ENCODE results near the gene GABRR1.
A peak's percentile ranks its signal among the peaks of the same experiment; 100 is the strongest.
"Not testable (repeated sequence)": the region's sequence is repeated elsewhere in the genome, so short reads cannot be mapped to it uniquely, and the experiment has no call there.

The GABRR1 gene

GRCh38 chr6:89138173-89138572, 79.0 kb downstream of the GABRR1 start:
- DNase-seq (ENCODE audit: insufficient read length, low spot score) (no peak), FAIRE-seq (no peak)
- TF ChIP-seq POLR2A (IDR thresholded peaks at IDR 0.05; ENCODE audit: low read depth, low read length) (no peak), TAF1 (IDR thresholded peaks at IDR 0.05; ENCODE audit: low read depth, low read length) (no peak), SPI1 (IDR thresholded peaks at IDR 0.05; ENCODE audit: low read depth, low read length) (no peak), PAX5 (IDR thresholded peaks at IDR 0.05; ENCODE audit: insufficient read depth, low read length, severe bottlenecking) (no peak), POLR2AphosphoS5 (IDR thresholded peaks at IDR 0.05; ENCODE audit: low read depth, low read length) (no peak), POU2F2 (IDR thresholded peaks at IDR 0.05; ENCODE audit: low read depth, low read length) (no peak)

GRCh38 chr6:89134723-89135122, 82.4 kb downstream of the GABRR1 start:
- FAIRE-seq (no peak), DNase-seq (ENCODE audit: insufficient read length, low spot score) (no peak)
- no peak for TF ChIP-seq POLR2A (IDR thresholded peaks at IDR 0.05; ENCODE audit: low read depth, low read length)
- no peak for TF ChIP-seq PAX5 (IDR thresholded peaks at IDR 0.05; ENCODE audit: insufficient read depth, low read length, severe bottlenecking)
- no peak for TF ChIP-seq POU2F2 (IDR thresholded peaks at IDR 0.05; ENCODE audit: low read depth, low read length)
- no peak for TF ChIP-seq SPI1 (IDR thresholded peaks at IDR 0.05; ENCODE audit: low read depth, low read length)
- TF ChIP-seq TAF1 (IDR thresholded peaks at IDR 0.05; ENCODE audit: low read depth, low read length), result no peak
- no peak for TF ChIP-seq POLR2AphosphoS5 (IDR thresholded peaks at IDR 0.05; ENCODE audit: low read depth, low read length)

- no peak for DNase-seq (ENCODE audit: insufficient read length, low spot score)
- FAIRE-seq, result no peak
- TF ChIP-seq TAF1 (IDR thresholded peaks at IDR 0.05; ENCODE audit: low read depth, low read length) (no peak), POU2F2 (IDR thresholded peaks at IDR 0.05; ENCODE audit: low read depth, low read length) (no peak), PAX5 (IDR thresholded peaks at IDR 0.05; ENCODE audit: insufficient read depth, low read length, severe bottlenecking) (no peak), SPI1 (IDR thresholded peaks at IDR 0.05; ENCODE audit: low read depth, low read length) (no peak), POLR2AphosphoS5 (IDR thresholded peaks at IDR 0.05; ENCODE audit: low read depth, low read length) (no peak), POLR2A (IDR thresholded peaks at IDR 0.05; ENCODE audit: low read depth, low read length) (no peak)
Observed at GRCh38 chr6:89133981-89134380, 83.2 kb downstream of the GABRR1 start.

GRCh38 chr6:89132057-89132456, 85.1 kb downstream of the GABRR1 start:
- no peak for TF ChIP-seq SPI1 (IDR thresholded peaks at IDR 0.05; ENCODE audit: low read depth, low read length)
- no peak for TF ChIP-seq POU2F2 (IDR thresholded peaks at IDR 0.05; ENCODE audit: low read depth, low read length)
- no peak for TF ChIP-seq POLR2AphosphoS5 (IDR thresholded peaks at IDR 0.05; ENCODE audit: low read depth, low read length)
- TF ChIP-seq POLR2A (IDR thresholded peaks at IDR 0.05; ENCODE audit: low read depth, low read length), result no peak
- TF ChIP-seq PAX5 (IDR thresholded peaks at IDR 0.05; ENCODE audit: insufficient read depth, low read length, severe bottlenecking), result no peak
- TF ChIP-seq TAF1 (IDR thresholded peaks at IDR 0.05; ENCODE audit: low read depth, low read length), result no peak
- no peak for DNase-seq (ENCODE audit: insufficient read length, low spot score)
- FAIRE-seq, result no peak

- FAIRE-seq (peak; percentile 54), DNase-seq (ENCODE audit: insufficient read length, low spot score) (no peak)
- TF ChIP-seq PAX5 (IDR thresholded peaks at IDR 0.05; ENCODE audit: insufficient read depth, low read length, severe bottlenecking) (no peak), POLR2AphosphoS5 (IDR thresholded peaks at IDR 0.05; ENCODE audit: low read depth, low read length) (no peak), TAF1 (IDR thresholded peaks at IDR 0.05; ENCODE audit: low read depth, low read length) (no peak), POU2F2 (IDR thresholded peaks at IDR 0.05; ENCODE audit: low read depth, low read length) (no peak), POLR2A (IDR thresholded peaks at IDR 0.05; ENCODE audit: low read depth, low read length) (no peak), SPI1 (IDR thresholded peaks at IDR 0.05; ENCODE audit: low read depth, low read length) (no peak)
Observed at GRCh38 chr6:89131599-89131998, 85.6 kb downstream of the GABRR1 start.

- not testable (repeated sequence) for DNase-seq (ENCODE audit: insufficient read length, low spot score)
Observed at GRCh38 chr6:89128256-89128671, 88.9 kb downstream of the GABRR1 start.

More at GRCh38 chr6:89128256-89128671, 88.9 kb downstream of the GABRR1 start:
- not testable (repeated sequence) for FAIRE-seq
